CD4-positive, alpha-beta T cell treated with Interleukin-2 at 100 ng/mL for 4 hours (primary cell): ENCODE data around the gene ZNF362.
A peak's percentile ranks its signal among the peaks of the same experiment; 100 is the strongest.

ENCODE experiments used
- DNase-seq: peaks from one replicate; pipeline ENCODE4 v3.0.0-alpha.2; 2020; ENCODE audit warnings: low spot score

ZNF362 gene

GRCh38 chr1:33268927-33269610, 12.8 kb downstream of the ZNF362 start:
- DNase-seq: no peak

GRCh38 chr1:33269621-33270020, 13.3 kb downstream of the ZNF362 start:
- DNase-seq: no peak

GRCh38 chr1:33270379-33270778, 14.1 kb downstream of the ZNF362 start:
- DNase-seq: no peak

- no peak for DNase-seq
These were observed 14.6 kb downstream of the ZNF362 start for GRCh38 chr1:33270808-33271465.

GRCh38 chr1:33271666-33272505, 15.6 kb downstream of the ZNF362 start:
- DNase-seq: no peak

- DNase-seq: no peak
These were observed 16.2 kb downstream of the ZNF362 start for GRCh38 chr1:33272509-33272908.

- DNase-seq: no peak
These were observed 16.6 kb downstream of the ZNF362 start for GRCh38 chr1:33272930-33273329.

GRCh38 chr1:33273406-33273805, 17.1 kb downstream of the ZNF362 start:
- peak; percentile 28 for DNase-seq

- no peak for DNase-seq
These were observed 17.7 kb downstream of the ZNF362 start for GRCh38 chr1:33273961-33274371.

- no peak for DNase-seq
These were observed 18.2 kb downstream of the ZNF362 start for GRCh38 chr1:33274446-33274845.

GRCh38 chr1:33275195-33275594, 18.9 kb downstream of the ZNF362 start:
- no peak for DNase-seq

- DNase-seq: no peak
These were observed 19.6 kb downstream of the ZNF362 start for GRCh38 chr1:33275706-33276572.

- DNase-seq: no peak
These were observed 20.4 kb downstream of the ZNF362 start for GRCh38 chr1:33276573-33277298.

GRCh38 chr1:33277488-33278084, 21.3 kb downstream of the ZNF362 start:
- no peak for DNase-seq

- no peak for DNase-seq
These were observed 23.9 kb downstream of the ZNF362 start for GRCh38 chr1:33280091-33280661.

GRCh38 chr1:33281554-33282303, 25.4 kb downstream of the ZNF362 start:
- DNase-seq: no peak

- no peak for DNase-seq
These were observed 26.5 kb downstream of the ZNF362 start for GRCh38 chr1:33282791-33283190.

- DNase-seq: no peak
These were observed 27.8 kb downstream of the ZNF362 start for GRCh38 chr1:33284049-33284448.

GRCh38 chr1:33286451-33287185, 30.3 kb downstream of the ZNF362 start:
- no peak for DNase-seq
